ENCODE measurements around the gene PARD3B. TPM values are rescaled to one million over a fixed set of nuclear protein-coding genes. Genes with fewer than 3 reads are reported as not detected.

Gene PARD3B
- total and polyA plus RNA-seq, 3 donors from 2014 or later: 14.6 to 36.8 (median 29.6) TPM

DNA sequence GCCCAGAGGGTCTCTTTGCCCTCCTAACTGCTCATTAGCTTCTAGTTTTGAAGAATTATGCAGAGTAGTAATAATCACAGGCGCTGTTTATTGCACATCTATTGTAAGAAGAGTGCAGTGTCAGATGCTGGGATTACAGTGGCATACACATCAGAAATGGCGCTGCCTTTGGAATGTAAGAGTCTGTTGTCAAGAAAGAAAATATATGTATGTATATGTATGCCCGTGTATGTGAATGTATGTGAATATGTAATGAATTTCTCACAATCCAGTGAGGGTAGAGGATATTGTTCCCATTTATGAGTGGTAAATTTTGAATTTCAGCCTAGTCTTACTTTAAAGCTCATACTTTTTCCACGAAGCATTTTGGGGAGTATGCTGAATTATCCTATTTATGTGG lies 127.5 kb downstream of the PARD3B start:
- no peak overlapping the region for H3K27ac ChIP-seq
- DNase-seq: no peak
- 81 to 86% methylated on average over 4 of the region's 4 CpGs for WGBS, 2 donors
- no peaks in the 10 kb centered on the region for H3K27me3 ChIP-seq
- H3K36me3 ChIP-seq (ENCODE audit: low read depth, missing control alignments): no peaks in the 10 kb centered on the region
- H3K9me3 ChIP-seq: no peaks in the 10 kb centered on the region
- H3K4me1 ChIP-seq: no peaks in the 10 kb centered on the region
- intact Hi-C loops (cut with DNase I; ENCODE audit: low total_unique reads): no loop called here
- no peak overlapping the region for H3K4me3 ChIP-seq
- TF ChIP-seq POLR2A (IDR thresholded peaks at IDR 0.05) (no peak), CTCF (IDR thresholded peaks at IDR 0.05) (no peak)

DNA sequence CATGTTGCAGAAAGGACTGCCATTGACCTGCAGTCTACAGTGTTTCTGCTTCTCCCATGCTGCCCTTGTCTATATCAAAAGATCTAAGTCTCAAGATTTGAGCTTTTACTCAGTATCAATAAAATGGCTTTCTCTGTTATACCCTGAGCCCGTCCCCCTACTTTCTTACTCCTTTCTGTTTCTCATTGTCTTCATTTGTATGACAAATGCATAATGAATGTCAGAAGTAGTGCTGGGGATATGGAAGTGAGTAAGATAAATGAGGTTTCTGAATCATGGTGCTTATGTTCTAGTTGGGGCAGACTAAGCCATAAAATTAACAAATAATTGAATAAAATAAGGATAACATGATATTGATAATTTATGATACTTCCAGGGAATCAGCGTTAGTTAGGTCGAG lies 128.6 kb downstream of the PARD3B start:
- Histone ChIP-seq H3K4me3 (no peak overlapping the region), H3K27me3 (no peaks in the 10 kb centered on the region), H3K36me3 (ENCODE audit: low read depth, missing control alignments) (no peaks in the 10 kb centered on the region), H3K27ac (no peak overlapping the region), H3K9me3 (no peaks in the 10 kb centered on the region), H3K4me1 (no peaks in the 10 kb centered on the region)
- no peak for TF ChIP-seq CTCF (IDR thresholded peaks at IDR 0.05)
- no peak for TF ChIP-seq POLR2A (IDR thresholded peaks at IDR 0.05)
- 91% methylated on average over 3 of the region's 3 CpGs for WGBS, 2 donors
- no peak for DNase-seq
- intact Hi-C loops (cut with DNase I; ENCODE audit: low total_unique reads): no loop called here

GRCh38 chr2:204678031-204678430 lies 132.8 kb downstream of the PARD3B start:
- 66 to 82% methylated on average over 9 to 10 of the region's 10 CpGs for WGBS, 2 donors
- Histone ChIP-seq H3K27ac (no peak overlapping the region), H3K27me3 (no peaks in the 10 kb centered on the region), H3K9me3 (no peaks in the 10 kb centered on the region), H3K4me1 (no peaks in the 10 kb centered on the region), H3K4me3 (peak overlapping the region in 1 of 2 donors; percentile 30), H3K36me3 (ENCODE audit: low read depth, missing control alignments) (no peaks in the 10 kb centered on the region)
- DNase-seq: no peak
- no peak for TF ChIP-seq CTCF (IDR thresholded peaks at IDR 0.05)
- no peak for TF ChIP-seq POLR2A (IDR thresholded peaks at IDR 0.05)
- intact Hi-C loops (cut with DNase I; ENCODE audit: low total_unique reads): no loop called here

- Histone ChIP-seq H3K9me3 (no peaks in the 10 kb centered on the region), H3K27me3 (no peaks in the 10 kb centered on the region), H3K27ac (no peak overlapping the region), H3K36me3 (ENCODE audit: low read depth, missing control alignments) (no peaks in the 10 kb centered on the region), H3K4me1 (no peaks in the 10 kb centered on the region), H3K4me3 (no peak overlapping the region)
- TF ChIP-seq CTCF (IDR thresholded peaks at IDR 0.05) (no peak), POLR2A (IDR thresholded peaks at IDR 0.05) (no peak)
- DNase-seq: no peak
- intact Hi-C loops (cut with DNase I; ENCODE audit: low total_unique reads): no loop called here
- 84 to 92% methylated on average over 2 of the region's 2 CpGs for WGBS, 2 donors
These were observed 135.3 kb downstream of the PARD3B start for GRCh38 chr2:204680576-204680975.

DNA sequence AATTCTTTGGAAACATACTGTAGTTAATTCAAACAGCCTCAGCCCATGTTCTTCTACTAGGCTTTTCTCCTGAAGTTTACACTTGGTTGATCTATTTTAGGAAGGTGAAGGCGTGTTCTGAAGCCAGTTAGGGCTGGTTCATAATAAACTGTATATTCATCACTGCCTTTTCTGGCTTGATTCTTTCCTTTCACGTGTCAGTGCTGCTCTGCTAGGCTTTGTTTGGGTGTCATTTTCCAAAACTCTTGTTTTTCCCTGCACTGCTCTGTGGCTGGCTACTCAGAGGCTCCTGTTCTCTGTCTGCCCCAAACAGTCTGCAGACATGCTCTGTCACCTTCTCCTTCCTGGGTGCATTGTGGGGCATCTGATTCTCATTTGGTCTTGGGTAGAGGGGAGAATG lies 136.1 kb downstream of the PARD3B start:
- Histone ChIP-seq H3K36me3 (ENCODE audit: low read depth, missing control alignments) (no peaks in the 10 kb centered on the region), H3K4me3 (no peak overlapping the region), H3K9me3 (no peaks in the 10 kb centered on the region), H3K27me3 (no peaks in the 10 kb centered on the region), H3K27ac (no peak overlapping the region), H3K4me1 (no peaks in the 10 kb centered on the region)
- DNase-seq: no peak
- intact Hi-C loops (cut with DNase I; ENCODE audit: low total_unique reads): no loop called here
- TF ChIP-seq POLR2A (IDR thresholded peaks at IDR 0.05): no peak
- no peak for TF ChIP-seq CTCF (IDR thresholded peaks at IDR 0.05)
- WGBS, 2 donors: 38% methylated on average over 2 of the region's 2 CpGs
